K562 (cell line): Measurements from ENCODE around the gene ZNF2. TPM values are rescaled to one million over a fixed set of nuclear protein-coding genes. Genes with fewer than 3 reads are reported as not detected.

Experiments used
- BRCA1 ChIP-seq, 2 experiments: fragments of 450-650 bp in 1 of 2; sonication (generic) in 1 of 2; formaldehyde crosslinking in 1 of 2; IDR thresholded peaks; 2 replicates each; pipeline versions ENCODE4 v1.5.0 to v1.6.1; 2017 to 2020; ENCODE audit warnings: mild to moderate bottlenecking in 1 of 2, missing genetic modification reagents in 1 of 2
- CBX3 ChIP-seq, 2 experiments: IDR thresholded peaks; 1 replicate in 1 of 2; 2 replicates in 1 of 2; pipeline ENCODE4 v1.6.1; 2012; ENCODE audit warnings: inconsistent platforms in 2 of 2, low read length in 2 of 2, borderline replicate concordance in 1 of 2, control low read depth in 1 of 2
- CEBPB ChIP-seq: fragments of 450-650 bp; IDR thresholded peaks from 2 replicates; pipeline ENCODE4 v1.6.1; 2016; ENCODE audit warnings: missing genetic modification characterization, missing compliant biosample characterization
- CEBPG ChIP-seq, 3 experiments: fragments of 200-800 bp in 1 of 3; sonication (Bioruptor generic) in 1 of 3; sonication (generic) in 1 of 3; formaldehyde crosslinking in 1 of 3; IDR thresholded peaks in 2 of 3; conservative IDR thresholded peaks in 1 of 3; 2 replicates each; pipeline versions ENCODE4 v1.6.1 to v1.8.0; 2016 to 2022; ENCODE audit warnings: missing compliant biosample characterization in 2 of 3, missing genetic modification characterization in 2 of 3, mild to moderate bottlenecking in 1 of 3, missing genetic modification reagents in 1 of 3
- COPS2 ChIP-seq: fragments of 450-650 bp; conservative IDR thresholded peaks from 2 replicates; pipeline ENCODE4 v1.6.1; 2016; ENCODE audit warnings: mild to moderate bottlenecking, moderate library complexity
- CREM ChIP-seq: IDR thresholded peaks from 2 replicates; pipeline ENCODE4 v1.6.1; 2014; ENCODE audit warnings: antibody characterized with exemption, low read depth
- CTCF ChIP-seq, 3 experiments: IDR thresholded peaks in 2 of 3; conservative IDR thresholded peaks in 1 of 3; 2 replicates each; pipeline ENCODE4 v1.5.1; 2011 to 2012; ENCODE audit warnings: low read length in 3 of 3, mild to moderate bottlenecking in 3 of 3, control low read depth in 2 of 3, improper control_type of control experiment in 1 of 3, inconsistent platforms in 1 of 3, low read depth in 1 of 3, mixed read lengths in 1 of 3, moderate library complexity in 1 of 3; ENCODE audit not compliant: insufficient read depth in 2 of 3
- FOXA1 ChIP-seq: fragments of 450-650 bp; IDR thresholded peaks from 2 replicates; pipeline ENCODE4 v1.6.1; 2016; ENCODE audit warnings: mild to moderate bottlenecking, borderline replicate concordance
- HDAC6 ChIP-seq: IDR thresholded peaks from 2 replicates; pipeline ENCODE4 v1.6.1; 2012; ENCODE audit warnings: low read depth, mild to moderate bottlenecking, control low read depth, inconsistent platforms, low read length, moderate library complexity
- KDM2B ChIP-seq: fragments of 250-450 bp; sonication (Bioruptor Pico); IDR thresholded peaks from 2 replicates; pipeline ENCODE4 v1.8.0; 2021; ENCODE audit warnings: mild to moderate bottlenecking, moderate library complexity
- NCOA4 ChIP-seq: fragments of 450-650 bp; IDR thresholded peaks from 2 replicates; pipeline ENCODE4 v1.6.1; 2018; ENCODE audit warnings: mild to moderate bottlenecking; ENCODE audit not compliant: partially characterized antibody
- PHTF2 ChIP-seq: fragments of 250-450 bp; sonication (Bioruptor Pico); IDR thresholded peaks from 2 replicates; pipeline ENCODE4 v1.5.0; 2021; ENCODE audit warnings: mild to moderate bottlenecking
- PREB ChIP-seq: sonication (generic); formaldehyde crosslinking; IDR thresholded peaks from 2 replicates; pipeline ENCODE4 v1.8.1; 2023; ENCODE audit warnings: mild to moderate bottlenecking, missing genetic modification reagents
- RFX1 ChIP-seq: fragments of 450-650 bp; IDR thresholded peaks from 2 replicates; pipeline ENCODE4 v1.6.1; 2016; ENCODE audit warnings: mild to moderate bottlenecking, moderate library complexity
- SMAD4 ChIP-seq: fragments of 250-450 bp; sonication (Bioruptor Pico); conservative IDR thresholded peaks from 2 replicates; pipeline ENCODE4 v1.8.0; 2021; ENCODE audit warnings: inconsistent platforms, mild to moderate bottlenecking, moderate library complexity
- SMARCA4 ChIP-seq: fragments of 450-650 bp; IDR thresholded peaks from 2 replicates; pipeline ENCODE4 v1.6.1; 2016
- STAT5A ChIP-seq: IDR thresholded peaks from 2 replicates; pipeline ENCODE4 v1.6.1; 2012; ENCODE audit warnings: low read length, inconsistent platforms, borderline replicate concordance
- ZBTB7A ChIP-seq: IDR thresholded peaks from 2 replicates; pipeline ENCODE4 v1.6.1; 2011; ENCODE audit warnings: low read depth, mild to moderate bottlenecking, low read length, moderate library complexity, borderline replicate concordance; ENCODE audit not compliant: control insufficient read depth
- ZNF239 ChIP-seq: fragments of 250-450 bp; sonication (Bioruptor Pico); IDR thresholded peaks from 2 replicates; pipeline ENCODE4 v1.4.0; 2020; ENCODE audit warnings: mild to moderate bottlenecking
- ZNF639 ChIP-seq, 2 experiments: fragments of 200-800 bp in 1 of 2; sonication (Bioruptor generic) in 1 of 2; sonication (generic) in 1 of 2; formaldehyde crosslinking in 1 of 2; IDR thresholded peaks in 1 of 2; conservative IDR thresholded peaks in 1 of 2; 2 replicates each; pipeline versions ENCODE4 v1.5.0 to v1.6.1; 2016 to 2020; ENCODE audit warnings: missing compliant biosample characterization in 1 of 2, missing genetic modification characterization in 1 of 2, missing genetic modification reagents in 1 of 2
- ZNF76 ChIP-seq: fragments of 250-450 bp; sonication (Bioruptor Pico); IDR thresholded peaks from 2 replicates; pipeline ENCODE4 v1.4.0; 2020; ENCODE audit warnings: mild to moderate bottlenecking, moderate library complexity, borderline replicate concordance
- polyA plus RNA-seq, 8 experiments: library from polyadenylated mRNA; depleted of rRNA in 4 of 8; stranded (reverse) in 5 of 8; unstranded in 3 of 8; fragments of >200 nt; fragmentation: Nextera tagmentation in 2 of 8; fragmentation: Illumina TruSeq in 1 of 8; extraction: Ambion mirVana in 2 of 8; extraction: Trizol in 1 of 8; gene quantifications; 2 replicates each; pipeline versions ENCODE4 v1.2.1 to v1.2.3, GENCODE V29; 2011 to 2014; ENCODE audit warnings: inconsistent platforms in 1 of 8, missing spikeins in 1 of 8
- total RNA-seq, 7 experiments: library from RNA; depleted of rRNA in 6 of 7; stranded (reverse); fragments of >200 nt in 6 of 7; fragmentation: Illumina TruSeq in 2 of 7; extraction: Trizol in 2 of 7; gene quantifications; 2 replicates each; pipeline versions ENCODE4 v1.2.1 to v1.2.3, GENCODE V29; 2011 to 2021; ENCODE audit warnings: low replicate concordance in 1 of 7

The ZNF2 gene
- total and polyA plus RNA-seq, 9 of the 15 experiments (the other 6 are each of a cell fraction or from before 2014, with no cell fraction given), result 1.6 to 4.5 (median 3.4) TPM

GRCh38 chr2:95231723-95232122 lies 66.1 kb downstream of the ZNF2 start (continued):
- TF ChIP-seq ZNF239 (CRISPR knock-in tag) (no peak), CEBPG (CRISPR knock-in tag; IDR thresholded peaks at IDR 0.05) (no peak), CEBPG (tag; conservative IDR thresholded peaks at IDR 0.05 in 1 of 2, IDR thresholded peaks at IDR 0.05 in 1 of 2) (0 out of 4 replicates have a peak, but pooled peaks of 1 of the 2 experiments have one; percentile 36), FOXA1 (no peak), KDM2B (CRISPR knock-in tag) (no peak), COPS2 (no peak), CTCF (IDR thresholded peaks at IDR 0.05 in 2 of 3, conservative IDR thresholded peaks at IDR 0.05 in 1 of 3; ENCODE audit: insufficient read depth in 2 of 3, low read depth in 1 of 3, low read length in 3 of 3) (peak; percentile 78 to 89 (median 87)), RFX1 (no peak), ZNF639 (CRISPR knock-in tag; conservative IDR thresholded peaks at IDR 0.05 in 1 of 2, IDR thresholded peaks at IDR 0.05 in 1 of 2) (no peak), PHTF2 (CRISPR knock-in tag) (no peak), BRCA1 (IDR thresholded peaks at IDR 0.05) (no peak), BRCA1 (CRISPR knock-in tag; IDR thresholded peaks at IDR 0.05) (no peak), CBX3 (IDR thresholded peaks at IDR 0.05; ENCODE audit: borderline replicate concordance in 1 of 2, low read length in 2 of 2) (0 out of 3 replicates have a peak, but pooled peaks of 1 of the 2 experiments have one; percentile 23), CEBPB (peak; percentile 11; the same call in 1 of the 2 replicates), ZNF76 (CRISPR knock-in tag) (no peak), SMAD4 (CRISPR knock-in tag) (peak; percentile 71), PREB (CRISPR knock-in tag) (no peak), SMARCA4 (no peak), HDAC6 (no peak), CREM (0 out of 2 replicates have a peak, but pooled peaks have one; percentile 17), ZBTB7A (peak; percentile 75), NCOA4 (no peak), STAT5A (no peak)
